Activated CD4-positive, alpha-beta memory T cell treated with anti-CD3 and anti-CD28 coated beads for 36 hours (primary cell): ENCODE data around the gene MRPL58. TPM values are rescaled to one million over a fixed set of nuclear protein-coding genes. Genes with fewer than 3 reads are reported as not detected.
A peak's percentile ranks its signal among the peaks of the same experiment; 100 is the strongest.
"Not testable (repeated sequence)": the region's sequence is repeated elsewhere in the genome, so short reads cannot be mapped to it uniquely, and the experiment has no call there.

Experiments
- CTCF ChIA-PET: fragments of 350-600 bp; sonication (Branson Sonifier 250); formaldehyde crosslinking; loops from one replicate; lab custom pipeline; 2021; ENCODE audit warnings: antibody characterized with exemption, inconsistent platforms; lab: Charles Lee
- POLR2A ChIA-PET: fragments of 350-600 bp; sonication (Branson Sonifier 250); formaldehyde crosslinking; loops from one replicate; lab custom pipeline; 2021; ENCODE audit warnings: antibody characterized with exemption; lab: Charles Lee
- DNase-seq: peaks from one replicate; pipeline ENCODE4 v3.0.0-alpha.2; 2020
- H3K27ac Mint-ChIP-seq: one replicate; pipeline ENCODE4 v1.8.0; 2021; ENCODE audit warnings: mixed read lengths
- H3K27me3 Mint-ChIP-seq: one replicate; pipeline ENCODE4 v1.8.0; 2021; ENCODE audit warnings: mixed read lengths
- H3K36me3 Mint-ChIP-seq: one replicate; pipeline ENCODE4 v1.8.0; 2021; ENCODE audit warnings: mixed read lengths
- H3K4me1 Mint-ChIP-seq: one replicate; pipeline ENCODE4 v1.8.0; 2021; ENCODE audit warnings: low read depth, mixed read lengths
- H3K4me3 Mint-ChIP-seq: one replicate; pipeline ENCODE4 v1.8.0; 2021; ENCODE audit warnings: mild to moderate bottlenecking, mixed read lengths
- H3K9me3 Mint-ChIP-seq: one replicate; pipeline ENCODE4 v1.8.0; 2021; ENCODE audit warnings: mixed read lengths
- intact Hi-C: fragments of 100-400 bp; cut with micrococcal nuclease; formaldehyde crosslinking; loops from one replicate; pipeline ENCODE4 v1.15.1; 2023
- total RNA-seq, 2 experiments: library from RNA; stranded (reverse); gene quantifications; one replicate each; pipeline ENCODE4 v1.2.3, GENCODE V29; 2021

Gene MRPL58
- total RNA-seq, 2 experiments from 2014 or later, result 57.7 TPM

DNA sequence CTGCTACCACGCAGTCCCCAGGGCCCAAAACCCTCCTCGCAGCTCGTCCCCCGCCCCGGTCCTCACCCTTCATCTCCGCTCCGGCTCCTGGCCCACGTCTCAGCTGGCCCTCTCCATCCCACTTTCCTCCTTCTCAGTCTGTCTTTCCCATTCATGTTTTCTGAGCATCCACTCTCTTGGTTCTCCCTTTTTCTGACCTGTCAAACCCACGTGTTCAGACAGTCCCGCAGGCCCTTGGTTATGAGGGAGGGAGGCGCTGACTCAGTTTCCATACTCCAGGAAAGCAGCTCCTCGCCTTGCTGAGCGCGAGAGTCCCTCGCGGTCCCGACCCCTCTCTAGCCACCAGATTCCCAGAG is 39.5 kb upstream of the MRPL58 start:
- CTCF ChIA-PET, result interaction anchor here (1.4 to 5.5 kb wide), 7 partner anchors 10 to 228 kb away, joined by 3 to 69 read pairs (median 6); partner anchors contain the start of genes CDR2L, MRPL58 and NT5C
- H3K27ac Mint-ChIP-seq, result no peak overlapping the region
- peaks cover 5% of the 10 kb centered on the region for H3K4me1 Mint-ChIP-seq
- H3K36me3 Mint-ChIP-seq, result no peaks in the 10 kb centered on the region
- peaks cover 10% of the 10 kb centered on the region for H3K27me3 Mint-ChIP-seq
- DNase-seq, result no peak
- H3K4me3 Mint-ChIP-seq, result peak overlapping the region; percentile 73
- POLR2A ChIA-PET, result interaction anchor here (1.0 to 1.2 kb wide), 2 partner anchors 9 to 100 kb away, joined by 3 read pairs; partner anchors contain the start of gene FDXR
- H3K9me3 Mint-ChIP-seq, result no peaks in the 10 kb centered on the region
- intact Hi-C loops, result no loop called here

GRCh38 chr17:74975943-74976342 is 36.5 kb upstream of the MRPL58 start:
- CTCF ChIA-PET, result interaction anchor here (3.0 kb wide), 1 partner anchor 15 kb away, joined by 12 read pairs; no protein-coding TSS in a partner anchor
- POLR2A ChIA-PET, result no interaction called here
- intact Hi-C loops, result no loop called here
- Mint-ChIP-seq H3K4me3 (no peak overlapping the region), H3K36me3 (no peaks in the 10 kb centered on the region), H3K4me1 (peaks cover 6% of the 10 kb centered on the region), H3K27me3 (peaks cover 10% of the 10 kb centered on the region), H3K9me3 (no peaks in the 10 kb centered on the region), H3K27ac (no peak overlapping the region)
- DNase-seq, result no peak

DNA sequence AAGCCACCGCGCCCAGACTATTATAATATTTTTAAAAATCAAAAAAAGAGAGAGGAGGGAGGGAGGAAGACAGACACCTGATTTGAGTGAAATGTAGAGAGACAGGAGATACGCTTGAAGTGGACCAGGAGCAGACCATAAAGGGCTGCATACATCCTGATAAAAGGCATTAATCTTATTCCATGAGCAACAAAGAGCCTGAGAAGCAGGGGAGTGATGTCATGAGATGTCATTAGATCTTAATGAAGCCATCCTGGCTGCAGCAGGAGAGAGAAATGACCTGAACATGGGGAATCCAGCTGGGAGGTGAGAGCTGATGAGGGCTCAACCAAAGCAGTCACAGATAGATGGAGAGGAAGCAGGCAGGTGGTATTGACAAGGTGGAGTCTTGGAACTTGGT is 34.7 kb upstream of the MRPL58 start:
- DNase-seq, result no peak
- peaks cover 15% of the 10 kb centered on the region for H3K4me1 Mint-ChIP-seq
- intact Hi-C loops, result no loop called here
- no peaks in the 10 kb centered on the region for H3K9me3 Mint-ChIP-seq
- H3K4me3 Mint-ChIP-seq, result no peak overlapping the region
- H3K27ac Mint-ChIP-seq, result no peak overlapping the region
- peaks cover 9% of the 10 kb centered on the region for H3K27me3 Mint-ChIP-seq
- ChIA-PET CTCF (interaction anchor here (1.1 to 3.0 kb wide), 2 partner anchors 16 to 34 kb away, joined by 3 to 12 read pairs; partner anchors contain the start of gene MRPL58), POLR2A (no interaction called here)
- no peaks in the 10 kb centered on the region for H3K36me3 Mint-ChIP-seq

DNA sequence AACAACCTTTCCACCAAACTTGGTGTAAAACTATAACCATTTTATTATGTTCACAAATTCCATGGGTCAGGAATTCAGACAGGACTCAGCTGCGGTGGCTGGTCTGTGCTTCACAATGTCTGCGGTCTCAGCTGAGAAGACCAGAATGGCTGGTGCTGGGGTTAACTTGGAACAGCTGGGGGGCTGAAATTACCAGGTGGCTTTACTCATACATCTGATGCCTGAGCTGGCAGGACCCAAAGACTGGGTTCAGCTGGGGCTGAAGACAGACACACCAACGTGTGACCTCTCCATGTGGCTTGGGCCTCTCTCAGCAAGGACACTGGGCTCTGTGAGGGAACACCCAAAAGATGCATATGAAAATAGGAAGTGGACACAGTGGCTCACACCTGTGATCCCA is 34.2 kb upstream of the MRPL58 start:
- Mint-ChIP-seq H3K4me1 (peaks cover 11% of the 10 kb centered on the region), H3K9me3 (no peaks in the 10 kb centered on the region), H3K27me3 (peaks cover 4% of the 10 kb centered on the region), H3K36me3 (no peaks in the 10 kb centered on the region), H3K27ac (no peak overlapping the region), H3K4me3 (no peak overlapping the region)
- intact Hi-C loops, result no loop called here
- no peak for DNase-seq
- ChIA-PET CTCF (interaction anchor here (1.1 to 3.0 kb wide), 3 partner anchors 17 to 34 kb away, joined by 3 to 12 read pairs (median 5); partner anchors contain the start of gene MRPL58), POLR2A (no interaction called here)

DNA sequence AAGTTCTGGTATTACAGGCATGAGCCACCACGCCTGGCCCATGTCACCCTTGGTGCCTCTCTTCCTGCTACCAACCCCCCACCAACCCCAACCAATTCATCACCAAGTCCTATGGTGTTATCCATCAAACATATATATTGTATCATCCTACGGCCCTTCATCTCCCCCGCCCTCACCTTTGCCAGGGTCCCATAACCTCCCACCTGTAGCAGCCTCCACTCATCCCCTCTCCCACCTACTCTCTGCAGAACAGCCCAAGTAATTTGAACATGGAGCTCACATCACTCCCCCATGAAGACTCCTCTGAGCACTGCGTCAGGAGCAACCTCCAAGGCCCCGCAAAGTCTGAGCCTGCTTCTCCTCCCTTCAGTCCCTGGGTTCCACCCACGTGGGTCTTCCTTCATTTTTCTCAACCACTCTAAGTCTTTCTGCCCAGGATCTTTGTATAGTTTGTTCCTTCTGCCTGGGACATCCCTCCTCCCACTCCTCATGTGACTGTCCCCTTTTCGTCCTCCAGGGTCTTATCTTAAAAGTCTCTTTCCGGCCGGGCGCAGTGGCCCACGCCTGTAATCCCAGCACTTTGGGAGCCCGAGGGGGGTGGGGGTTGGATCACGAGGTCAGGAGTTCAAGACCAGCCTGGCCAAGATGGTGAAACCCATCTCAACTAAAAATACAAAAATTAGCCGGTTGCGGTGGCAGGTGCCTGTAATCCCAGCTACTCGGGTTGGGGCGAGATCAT is 32.9 kb upstream of the MRPL58 start:
- no peaks in the 10 kb centered on the region for H3K36me3 Mint-ChIP-seq
- DNase-seq, result no peak
- H3K4me1 Mint-ChIP-seq, result peaks cover 11% of the 10 kb centered on the region
- H3K9me3 Mint-ChIP-seq, result no peaks in the 10 kb centered on the region
- ChIA-PET POLR2A (no interaction called here), CTCF (interaction anchor here (1.0 to 1.9 kb wide), 3 partner anchors 9 to 22 kb away, joined by 3 to 7 read pairs (median 5); no protein-coding TSS in a partner anchor)
- intact Hi-C loops, result no loop called here
- no peak overlapping the region for H3K27ac Mint-ChIP-seq
- H3K4me3 Mint-ChIP-seq, result no peak overlapping the region
- peaks cover 3% of the 10 kb centered on the region for H3K27me3 Mint-ChIP-seq

- H3K27ac Mint-ChIP-seq, result peak overlapping the region; percentile 61
These were observed 31.0 kb upstream of the MRPL58 start for GRCh38 chr17:74981318-74981978.

GRCh38 chr17:74981979-74982662 is 30.3 kb upstream of the MRPL58 start:
- no peaks in the 10 kb centered on the region for H3K9me3 Mint-ChIP-seq
- peak overlapping the region; percentile 77 for H3K4me3 Mint-ChIP-seq
- POLR2A ChIA-PET, result interaction anchor here (1.0 kb wide), 1 partner anchor 10 kb away, joined by 3 read pairs; the partner anchor contains the start of gene HID1
- CTCF ChIA-PET, result interaction anchor here (0.6 to 2.1 kb wide), 5 partner anchors 9 to 765 kb away, joined by 3 to 10 read pairs (median 5); partner anchors contain the start of genes HID1 and MRPL58
- H3K4me1 Mint-ChIP-seq, result peaks cover 14% of the 10 kb centered on the region
- intact Hi-C loops, result loop anchor here (2.0 kb wide), 2 partner anchors 31 to 51 kb away; partner anchors contain the start of gene MRPL58
- peaks cover 1% of the 10 kb centered on the region for H3K27me3 Mint-ChIP-seq
- peak overlapping the region; percentile 61 for H3K27ac Mint-ChIP-seq
- DNase-seq, result peak; percentile 87
- H3K36me3 Mint-ChIP-seq, result no peaks in the 10 kb centered on the region

More at GRCh38 chr17:74981318-74981978, 31.0 kb upstream of the MRPL58 start:
- no peaks in the 10 kb centered on the region for H3K9me3 Mint-ChIP-seq
- peaks cover 1% of the 10 kb centered on the region for H3K27me3 Mint-ChIP-seq
- H3K36me3 Mint-ChIP-seq, result no peaks in the 10 kb centered on the region
- no peak for DNase-seq
- CTCF ChIA-PET, result no interaction called here
- H3K4me1 Mint-ChIP-seq, result peaks cover 11% of the 10 kb centered on the region
- intact Hi-C loops, result no loop called here
- POLR2A ChIA-PET, result no interaction called here
- H3K4me3 Mint-ChIP-seq, result peak overlapping the region; percentile 77

DNA sequence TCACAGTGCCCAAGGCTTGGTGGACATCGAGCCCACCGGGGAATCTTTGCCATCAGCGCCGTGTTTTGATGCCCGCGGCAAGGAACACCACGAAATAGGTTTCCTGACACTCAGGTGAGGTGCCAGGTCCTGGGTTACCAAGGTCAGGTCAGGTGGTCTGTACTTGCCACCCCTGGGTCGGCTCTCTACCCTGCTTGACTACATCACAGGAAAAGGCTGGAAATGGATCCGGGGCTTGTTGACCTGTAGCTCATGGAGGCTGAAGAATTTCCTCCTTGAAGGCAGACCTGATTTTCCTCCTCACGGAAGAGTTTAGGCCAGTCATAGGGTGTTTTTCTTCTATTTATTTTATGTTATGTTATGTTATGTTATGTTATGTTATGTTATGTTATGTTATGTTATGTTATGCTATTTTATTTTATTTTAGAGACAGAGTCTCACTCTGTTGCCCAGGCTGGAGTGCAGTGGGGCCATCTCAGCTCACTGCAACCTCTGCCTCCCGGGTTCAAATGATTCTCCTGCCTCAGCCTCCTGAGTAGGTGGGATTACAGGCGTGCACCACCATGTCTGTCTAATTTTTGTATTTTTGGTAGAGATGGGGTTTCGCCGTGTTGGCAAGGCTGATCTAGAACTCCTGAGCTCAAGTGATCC is 29.7 kb upstream of the MRPL58 start:
- CTCF ChIA-PET, result interaction anchor here (0.6 to 2.1 kb wide), 6 partner anchors 10 to 765 kb away, joined by 3 to 10 read pairs (median 4); partner anchors contain the start of genes HID1 and MRPL58
- POLR2A ChIA-PET, result interaction anchor here (1.0 to 1.2 kb wide), 2 partner anchors 9 to 10 kb away, joined by 3 read pairs; partner anchors contain the start of gene HID1
- H3K4me3 Mint-ChIP-seq, result peak overlapping the region; percentile 77
- peaks cover 17% of the 10 kb centered on the region for H3K4me1 Mint-ChIP-seq
- H3K27ac Mint-ChIP-seq, H3K27me3 Mint-ChIP-seq, H3K9me3 Mint-ChIP-seq, DNase-seq, H3K36me3 Mint-ChIP-seq: not testable (repeated sequence)
- intact Hi-C loops, result loop anchor here (2.0 kb wide), 2 partner anchors 30 to 50 kb away; partner anchors contain the start of gene MRPL58

DNA sequence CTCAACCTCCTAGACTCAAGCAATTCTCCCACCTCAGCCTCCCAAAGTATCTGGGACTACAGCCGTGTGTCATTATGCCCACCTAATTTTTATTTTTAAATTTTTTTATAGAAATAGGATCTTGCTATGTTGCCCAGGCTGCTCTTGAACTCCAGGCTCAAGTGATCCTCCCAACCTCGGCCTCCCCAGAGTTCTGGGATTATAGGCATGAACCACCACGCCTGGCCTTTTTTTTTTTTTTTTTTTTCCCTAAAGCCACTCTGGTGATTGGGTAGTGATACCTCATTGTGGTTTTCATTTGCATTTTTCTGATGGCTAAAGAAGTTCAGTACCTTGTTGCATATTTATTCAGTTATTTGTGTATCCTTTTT is 26.3 kb upstream of the MRPL58 start:
- Mint-ChIP-seq H3K4me3 (no peak overlapping the region), H3K27ac (no peak overlapping the region), H3K9me3 (no peaks in the 10 kb centered on the region), H3K36me3 (no peaks in the 10 kb centered on the region), H3K27me3 (peaks cover 4% of the 10 kb centered on the region), H3K4me1 (peaks cover 14% of the 10 kb centered on the region)
- CTCF ChIA-PET, result no interaction called here
- no peak for DNase-seq
- intact Hi-C loops, result no loop called here
- POLR2A ChIA-PET, result no interaction called here

DNA sequence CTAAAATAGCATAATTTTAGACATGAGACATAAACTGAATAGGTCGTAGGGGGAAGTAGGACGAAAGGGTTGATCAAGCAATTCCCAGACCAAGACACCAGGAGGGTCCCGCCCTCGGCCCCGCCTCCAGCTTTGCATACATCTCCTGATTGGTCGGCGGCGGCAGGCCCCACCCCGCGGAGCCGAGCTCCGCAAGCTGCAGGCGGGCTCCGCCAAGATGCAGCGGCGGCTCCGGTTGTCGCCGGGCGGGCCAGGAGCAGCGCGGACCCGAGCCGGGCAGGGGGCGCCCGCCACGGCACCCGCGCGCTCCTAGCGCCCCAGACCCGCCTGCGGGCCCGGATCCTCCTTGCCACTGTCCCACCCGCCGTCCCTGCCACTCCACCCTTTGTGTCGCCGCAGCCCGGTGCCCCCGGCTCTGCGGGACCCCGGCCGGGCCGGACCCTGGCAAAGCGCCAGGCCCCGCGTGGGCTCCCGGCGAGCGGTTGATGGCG is 25.0 kb upstream of the MRPL58 start, which contains the start of gene CDR2L:
CDR2L (plus strand) TSS at position 215 of the 491 bp plus-strand sequence. CDS start 412 bp downstream, outside the sequence.
- DNase-seq, result peak; percentile 95
- Mint-ChIP-seq H3K36me3 (no peaks in the 10 kb centered on the region), H3K27ac (no peak within 1 kb of the TSS), H3K27me3 (peaks cover 4% of the 10 kb centered on the region), H3K4me3 (peak within 1 kb of the TSS; percentile 73), H3K4me1 (peaks cover 6% of the 10 kb centered on the region), H3K9me3 (no peaks in the 10 kb centered on the region)
- ChIA-PET POLR2A (interaction anchor here (0.7 to 2.0 kb wide), 5 partner anchors 24 to 418 kb away, joined by 3 to 7 read pairs (median 4); partner anchors contain the start of genes GRB2 and MRPL58), CTCF (interaction anchor here (0.6 to 4.1 kb wide), 11 partner anchors 11 to 283 kb away, joined by 3 to 39 read pairs (median 5); partner anchors contain the start of genes HID1, MIF4GD and MRPL58)
- intact Hi-C loops, result no loop called here
